Tibial artery (tissue), 4 donors: ENCODE results near the gene IL4R.

Experiments
- DNase-seq, 2 donors: peaks; one replicate each; pipeline ENCODE4 v3.0.0-alpha.2; 2019
- H3K27ac ChIP-seq, 2 donors: fragments of 200-600 bp; sonication (generic) in 1 of 2; 1 replicate in 1 of 2; 2 replicates in 1 of 2; pipeline ENCODE4 v1.5.1; 2018 to 2019; ENCODE audit warnings: mild to moderate bottlenecking in 1 of 2
- H3K27me3 ChIP-seq, 2 donors: fragments of 200-600 bp; sonication (generic) in 1 of 2; one replicate each; pipeline versions ENCODE4 v1.5.1 to v1.6.0; 2016 to 2019
- H3K36me3 ChIP-seq, 3 donors: fragments of 200-600 bp; sonication (generic) in 2 of 3; one replicate each; pipeline ENCODE4 v1.5.1; 2016 to 2019; ENCODE audit warnings: mild to moderate bottlenecking in 2 of 3
- H3K4me1 ChIP-seq, 4 donors: fragments of 200-600 bp; sonication (generic) in 2 of 4; 1 replicate in 3 of 4; 2 replicates in 1 of 4; pipeline ENCODE4 v1.5.1; 2016 to 2019
- H3K4me3 ChIP-seq, 2 donors: fragments of 200-600 bp; sonication (generic) in 1 of 2; 1 replicate in 1 of 2; 2 replicates in 1 of 2; pipeline ENCODE4 v1.5.1; 2018 to 2019; ENCODE audit warnings: mild to moderate bottlenecking in 2 of 2
- H3K9me3 ChIP-seq, 3 donors: fragments of 200-600 bp; sonication (generic) in 1 of 3; one replicate each; pipeline ENCODE4 v1.5.1; 2016 to 2019
- CTCF ChIP-seq, 2 experiments: fragments of 200-600 bp in 1 of 2; fragments of 450-650 bp in 1 of 2; IDR thresholded peaks; one replicate each; pipeline ENCODE4 v1.5.1; 2017 to 2019; ENCODE audit warnings: antibody characterized with exemption in 2 of 2, mild to moderate bottlenecking in 1 of 2, moderate library complexity in 1 of 2
- intact Hi-C: fragments of 100-400 bp; cut with DNase I; formaldehyde crosslinking; loops from one replicate; pipeline ENCODE4 v1.15.0; 2023; ENCODE audit warnings: low total_unique reads

Gene IL4R

GRCh38 chr16:27363797-27364196 is 50.0 kb downstream of the IL4R start:
- Histone ChIP-seq H3K36me3 (peaks cover 44 to 57% (median 55%) of the 10 kb centered on the region in 3 donors), H3K27ac (peak overlapping the region in 1 of 2 donors; percentile 30), H3K27me3 (no peaks in the 10 kb centered on the region), H3K9me3 (no peaks in the 10 kb centered on the region), H3K4me1 (peaks cover 0 to 16% (median 10%) of the 10 kb centered on the region in 4 donors), H3K4me3 (no peak overlapping the region)
- peak in 1 of 2 donors; percentile 76 for DNase-seq
- intact Hi-C loops: no loop called here
- TF ChIP-seq CTCF (IDR thresholded peaks at IDR 0.05): no peak

- H3K27ac ChIP-seq: no peak overlapping the region
- H3K4me1 ChIP-seq: peaks cover 0 to 16% (median 10%) of the 10 kb centered on the region in 4 donors
- no peak for TF ChIP-seq CTCF (IDR thresholded peaks at IDR 0.05)
These were observed 50.8 kb downstream of the IL4R start for GRCh38 chr16:27364493-27365141.

GRCh38 chr16:27365142-27366089 is 51.6 kb downstream of the IL4R start:
- Histone ChIP-seq H3K9me3 (no peaks in the 10 kb centered on the region), H3K36me3 (peaks cover 30 to 40% (median 39%) of the 10 kb centered on the region in 3 donors), H3K27ac (peak overlapping the region in 1 of 2 donors; percentile 14), H3K4me1 (peaks cover 0 to 16% (median 10%) of the 10 kb centered on the region in 4 donors), H3K27me3 (no peaks in the 10 kb centered on the region), H3K4me3 (no peak overlapping the region)
- no peak for DNase-seq
- TF ChIP-seq CTCF (IDR thresholded peaks at IDR 0.05): no peak
- intact Hi-C loops: no loop called here

More at GRCh38 chr16:27364493-27365141, 50.8 kb downstream of the IL4R start:
- intact Hi-C loops: no loop called here
- no peaks in the 10 kb centered on the region for H3K9me3 ChIP-seq
- H3K36me3 ChIP-seq: peaks cover 36 to 48% (median 47%) of the 10 kb centered on the region in 3 donors
- no peak for DNase-seq
- H3K4me3 ChIP-seq: no peak overlapping the region
- no peaks in the 10 kb centered on the region for H3K27me3 ChIP-seq

- DNase-seq: no peak
- H3K4me1 ChIP-seq: peaks cover 0 to 16% (median 10%) of the 10 kb centered on the region in 4 donors
- no peaks in the 10 kb centered on the region for H3K9me3 ChIP-seq
- peak overlapping the region; percentile 59 to 62 for H3K27ac ChIP-seq
- intact Hi-C loops: no loop called here
- no peaks in the 10 kb centered on the region for H3K27me3 ChIP-seq
- H3K4me3 ChIP-seq: no peak overlapping the region
- peaks cover 15 to 26% (median 26%) of the 10 kb centered on the region in 3 donors for H3K36me3 ChIP-seq
- TF ChIP-seq CTCF (IDR thresholded peaks at IDR 0.05): no peak
These were observed 53.1 kb downstream of the IL4R start for GRCh38 chr16:27366687-27367460.
